HG03558 (cell line): Measurements from ENCODE around the gene YIPF4.
"Not testable (repeated sequence)": the region's sequence is repeated elsewhere in the genome, so short reads cannot be mapped to it uniquely, and the experiment has no call there.

Experiments
- ATAC-seq: cut with Tn5 transposase; IDR thresholded peaks from one replicate; pipeline ENCODE4 v1.9.1; 2021; ENCODE audit warnings: moderate number of reproducible peaks; ENCODE audit not compliant: unreplicated experiment; ENCODE audit errors: extremely low read depth

The YIPF4 gene

DNA sequence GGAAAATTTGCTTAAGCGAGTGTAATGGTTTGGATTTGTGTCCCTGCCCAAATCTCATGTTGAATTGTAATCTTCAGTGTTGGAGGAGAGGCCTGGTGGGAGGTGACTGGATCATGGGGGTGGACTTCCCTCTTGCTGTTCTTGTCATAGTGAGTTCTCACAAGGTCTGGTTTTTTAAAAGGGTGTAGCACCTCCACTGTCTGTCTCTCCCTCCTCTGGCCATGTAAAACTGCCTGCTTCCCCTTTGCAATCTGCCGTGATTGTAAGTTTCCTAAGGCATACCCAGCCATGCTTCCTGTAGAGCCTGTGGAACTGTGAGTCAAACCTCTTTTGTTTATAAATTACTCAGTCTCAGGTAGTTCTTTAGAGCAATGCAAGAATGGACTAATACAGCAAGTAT, 6.6 kb downstream of the YIPF4 start:
- no peak for ATAC-seq

DNA sequence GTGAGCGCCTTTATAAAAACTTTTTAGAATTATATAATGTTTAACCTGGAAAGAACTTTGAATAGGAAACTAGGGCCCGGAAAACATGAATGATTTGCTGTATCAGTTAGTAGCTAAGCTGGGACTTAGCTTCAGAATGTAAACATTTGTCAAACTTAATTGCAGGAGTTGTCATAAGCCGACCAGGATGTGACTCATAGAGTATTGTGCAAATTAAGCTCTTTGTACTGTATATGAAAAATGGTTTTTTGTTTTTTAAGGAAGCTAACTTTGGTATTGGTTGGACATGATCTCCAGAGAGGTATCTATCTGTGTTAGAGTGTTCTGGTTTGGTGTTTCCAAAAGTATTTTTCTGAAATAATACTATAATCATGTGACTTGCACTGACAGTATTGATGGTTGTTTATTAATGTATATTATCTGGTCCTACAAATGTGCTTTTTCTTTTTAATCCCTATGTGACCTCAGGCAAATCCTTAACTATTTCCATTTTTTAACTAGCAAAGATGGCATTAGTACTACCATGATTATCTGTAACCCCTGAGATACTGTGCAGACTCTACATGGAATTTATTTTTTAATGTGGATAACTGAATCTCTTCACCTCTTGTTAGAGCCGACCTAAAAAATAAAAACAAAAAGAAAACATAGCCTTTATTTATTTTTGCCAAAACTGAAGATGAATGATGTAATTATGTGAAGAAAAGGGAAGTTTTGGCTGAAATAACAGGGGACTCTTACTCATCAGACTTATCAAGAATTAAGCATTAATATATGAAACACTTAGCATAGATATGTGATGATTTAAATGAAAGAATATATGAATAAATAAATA, 11.7 kb downstream of the YIPF4 start:
- ATAC-seq = no peak

DNA sequence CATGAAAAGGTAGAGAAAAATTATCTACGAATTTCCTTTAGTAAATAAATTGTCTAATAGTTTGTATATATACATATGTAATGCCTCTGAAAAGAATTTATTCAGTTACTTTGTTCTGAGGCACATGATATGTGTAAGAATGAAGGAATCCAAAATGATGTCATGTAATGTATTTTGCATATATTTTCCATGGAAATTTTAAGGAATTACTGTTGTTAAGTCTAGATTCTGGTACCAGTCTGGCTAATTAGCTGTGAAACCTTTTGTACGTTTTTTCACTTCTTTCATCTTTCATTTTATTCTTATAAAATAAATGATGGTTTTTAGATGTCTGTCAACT, 12.3 kb downstream of the YIPF4 start:
- no peak for ATAC-seq

DNA sequence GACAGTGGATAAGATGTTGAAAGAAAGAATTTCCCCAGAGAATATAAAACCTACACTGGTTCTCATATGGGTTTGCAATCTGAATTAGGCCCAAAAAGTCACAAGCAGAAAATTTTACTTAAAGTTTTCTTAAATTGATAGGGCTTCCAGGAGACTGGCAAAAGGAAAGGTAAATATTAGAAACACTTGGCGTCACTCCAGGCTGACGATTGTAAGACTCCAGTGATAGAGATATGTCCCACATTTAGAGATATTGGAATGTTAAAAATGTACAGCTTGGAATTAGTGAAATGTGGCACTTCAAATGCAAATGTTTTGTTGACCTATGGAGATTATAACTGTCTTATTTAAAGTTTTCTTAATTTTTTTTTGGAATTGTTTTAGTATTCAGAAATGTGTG, 14.0 kb downstream of the YIPF4 start:
- no peak for ATAC-seq

DNA sequence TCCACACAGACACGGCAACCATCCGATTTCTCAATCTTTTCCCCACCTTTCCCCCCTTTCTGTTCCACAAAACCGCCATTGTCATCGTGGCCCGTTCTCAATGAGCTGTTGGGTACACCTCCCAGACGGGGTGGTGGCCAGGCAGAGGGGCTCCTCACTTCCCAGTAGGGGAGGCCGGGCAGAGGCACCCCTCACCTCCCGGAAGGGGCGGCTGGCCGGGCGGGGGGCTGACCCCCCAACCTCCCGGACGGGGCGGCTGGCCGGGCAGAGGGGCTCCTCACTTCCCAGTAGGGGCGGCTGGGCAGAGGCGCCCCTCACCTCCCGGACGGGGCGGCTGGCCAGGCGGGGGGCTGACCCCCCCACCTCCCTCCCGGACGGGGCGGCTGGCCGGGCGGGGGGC, 15.8 kb downstream of the YIPF4 start:
- ATAC-seq = not testable (repeated sequence)

DNA sequence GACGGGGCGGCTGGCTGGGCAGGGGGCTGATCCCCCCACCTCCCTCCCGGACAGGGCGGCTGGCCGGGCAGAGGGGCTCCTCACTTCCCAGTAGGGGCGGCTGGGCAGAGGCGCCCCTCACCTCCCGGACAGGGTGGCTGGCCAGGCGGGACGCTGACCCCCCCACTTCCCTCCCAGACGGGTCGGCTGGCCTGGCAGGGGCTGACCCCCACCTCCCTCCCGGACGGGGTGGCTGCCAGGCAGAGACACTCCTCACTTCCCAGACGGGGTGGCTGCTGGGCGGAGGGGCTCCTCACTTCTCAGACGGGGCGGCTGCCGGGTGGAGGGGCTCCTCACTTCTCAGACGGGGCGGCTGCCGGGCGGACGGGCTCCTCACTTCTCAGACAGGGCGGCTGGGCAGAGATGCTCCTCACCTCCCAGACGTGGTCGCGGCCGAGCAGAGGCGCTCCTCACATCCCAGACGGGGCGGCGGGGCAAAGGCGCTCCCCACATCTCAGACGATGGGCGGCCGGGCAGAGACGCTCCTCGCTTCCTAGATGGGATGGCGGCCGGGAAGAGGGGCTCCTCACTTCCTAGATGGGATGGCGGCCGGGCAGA, 16.4 kb downstream of the YIPF4 start:
- not testable (repeated sequence) for ATAC-seq

DNA sequence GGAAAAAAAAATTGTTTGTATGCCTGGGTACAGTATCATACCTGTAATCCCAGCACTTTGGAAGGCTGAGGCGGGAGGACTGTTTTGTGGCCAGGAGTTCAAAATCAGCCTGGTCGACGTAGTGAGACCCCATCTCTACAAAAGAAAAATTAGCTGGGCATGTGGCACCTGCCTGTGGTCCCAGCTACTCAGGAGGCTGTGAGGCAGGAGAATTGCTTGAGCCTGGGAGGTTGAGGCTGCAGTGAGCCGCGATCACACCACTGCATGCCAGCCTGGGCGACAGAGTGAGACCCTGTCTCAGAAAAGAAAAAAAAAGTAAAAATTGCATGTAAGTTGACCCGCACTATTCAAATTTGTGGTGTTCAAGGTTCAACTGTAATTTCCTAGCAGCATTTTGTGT, 32.9 kb downstream of the YIPF4 start:
- ATAC-seq = no peak

DNA sequence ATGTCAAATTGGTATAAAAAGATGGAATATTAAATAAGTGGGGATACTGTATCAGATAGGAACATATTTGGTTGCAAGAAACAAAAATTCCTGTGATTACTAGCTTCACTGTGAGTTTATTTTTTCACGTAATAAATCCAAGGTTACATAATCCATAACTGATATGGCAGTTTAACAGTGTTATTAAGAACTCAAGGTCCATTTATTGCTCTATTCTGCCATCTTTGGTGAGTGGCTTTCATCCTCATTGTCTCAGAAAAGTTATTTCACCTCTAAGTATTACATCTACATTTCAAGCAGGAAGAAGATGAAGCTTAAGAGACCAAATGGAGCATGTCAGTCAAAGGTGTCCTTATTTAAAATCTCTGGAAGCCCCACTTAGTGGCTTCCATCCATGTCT, 37.2 kb downstream of the YIPF4 start:
- no peak for ATAC-seq

DNA sequence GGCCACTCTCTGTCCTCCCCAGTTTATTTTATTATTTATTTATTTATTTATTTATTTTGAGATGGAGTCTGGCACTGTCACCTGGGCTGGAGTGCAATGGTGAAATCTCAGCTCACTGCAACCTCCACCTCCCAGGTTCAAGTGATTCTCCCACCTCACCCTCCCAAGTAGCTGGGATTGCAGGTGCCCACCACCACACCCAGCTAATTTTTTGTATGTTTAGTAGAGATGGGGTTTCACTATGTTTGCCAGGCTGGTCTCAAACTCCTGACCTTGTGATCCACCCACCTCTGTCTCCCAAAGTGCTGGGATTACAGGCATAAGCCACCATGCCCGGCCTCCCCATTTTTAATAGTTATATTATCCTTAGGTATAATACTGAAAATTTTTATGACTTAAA, 51.0 kb downstream of the YIPF4 start:
- ATAC-seq = not testable (repeated sequence)

DNA sequence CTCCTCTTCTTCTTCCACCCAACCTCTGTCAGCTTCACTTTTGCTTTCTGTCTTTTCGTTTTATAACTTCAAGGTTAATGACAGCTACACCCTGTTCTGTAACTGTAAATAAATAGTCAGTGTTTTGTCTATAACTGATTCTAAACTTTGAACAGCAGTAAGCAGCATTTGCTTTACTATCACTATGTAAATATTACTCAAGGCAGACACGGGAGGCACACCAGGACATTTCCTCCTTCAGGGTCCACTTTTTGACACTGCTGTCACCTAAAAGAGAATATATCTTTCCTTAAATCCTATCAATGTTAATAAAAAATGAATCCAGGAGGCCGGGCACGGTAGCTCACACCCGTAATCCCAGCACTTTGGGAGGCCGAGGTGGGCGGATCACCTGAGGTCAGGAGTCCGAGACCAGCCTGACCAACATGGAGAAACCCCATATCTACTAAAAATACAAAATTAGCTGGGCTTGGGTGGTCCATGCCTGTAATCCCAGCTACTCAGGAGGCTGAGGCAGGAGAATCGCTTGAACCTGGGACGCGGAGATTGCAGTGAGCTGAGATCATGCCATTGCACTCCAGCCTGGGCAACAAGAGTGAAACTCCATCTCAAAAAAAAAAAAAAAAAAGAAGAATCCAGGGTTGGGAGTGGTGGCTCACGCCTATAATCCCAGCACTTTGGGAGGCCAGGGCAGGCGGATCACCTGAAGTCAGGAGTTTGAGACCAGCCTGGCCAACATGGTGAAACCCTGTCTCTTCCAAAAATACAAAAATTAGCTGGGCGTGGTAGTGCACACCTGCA, 51.7 kb downstream of the YIPF4 start:
- ATAC-seq = not testable (repeated sequence)

DNA sequence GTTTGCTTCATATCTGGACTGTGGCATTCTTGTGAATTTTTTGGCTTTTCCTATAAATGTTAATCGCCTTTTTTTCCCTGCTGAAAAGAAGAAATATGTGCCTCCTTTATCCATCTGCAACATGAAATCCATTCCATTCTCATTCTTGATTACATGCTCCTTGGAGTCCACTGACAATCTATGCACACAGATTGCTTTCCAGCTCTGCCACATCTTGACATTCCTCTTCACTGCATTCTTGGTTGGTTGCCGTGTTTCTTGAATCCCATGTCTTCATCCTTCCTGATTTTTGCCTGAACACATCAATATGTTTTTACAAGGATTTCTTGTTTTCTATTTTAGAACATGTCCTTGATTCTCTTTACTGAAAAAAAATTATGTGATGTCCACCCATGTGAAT, 52.4 kb downstream of the YIPF4 start:
- no peak for ATAC-seq

DNA sequence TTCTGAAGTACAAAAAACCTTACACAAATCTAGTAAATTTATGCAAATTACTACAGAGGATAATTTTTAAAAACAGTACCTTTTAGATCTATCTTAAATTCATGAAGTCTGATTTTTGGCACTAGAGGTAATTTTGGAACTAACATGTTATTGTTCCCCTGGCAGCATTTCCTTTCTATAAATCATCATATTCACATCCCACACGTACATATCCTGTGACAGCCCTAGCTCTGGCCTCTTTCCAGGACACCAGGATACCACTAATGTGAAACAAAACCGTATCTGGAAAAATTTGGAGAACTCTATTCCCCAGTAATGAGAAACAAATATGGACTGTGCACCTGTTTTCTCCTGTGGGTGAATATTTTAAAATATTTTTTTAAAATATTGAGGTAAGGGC, 65.1 kb downstream of the YIPF4 start:
- ATAC-seq = no peak

DNA sequence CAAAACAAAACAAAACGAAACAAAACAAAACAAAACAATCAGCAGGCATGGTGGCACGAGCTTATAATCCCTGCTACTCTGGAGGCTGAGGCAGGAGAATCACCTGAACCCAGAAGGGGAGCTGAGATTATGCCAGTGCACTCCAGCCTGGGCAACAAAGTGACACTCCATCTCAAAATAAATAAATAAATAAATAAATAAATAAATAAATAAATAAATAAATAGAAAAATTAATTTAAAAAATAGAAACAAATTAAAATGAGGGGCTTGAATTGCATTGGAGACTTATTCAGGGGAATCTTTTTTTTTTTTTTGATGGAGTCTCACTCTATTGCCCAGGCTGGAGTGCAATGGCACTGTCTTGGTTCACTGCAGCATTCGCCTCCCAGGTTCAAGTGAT, 73.1 kb downstream of the YIPF4 start:
- ATAC-seq = not testable (repeated sequence)

DNA sequence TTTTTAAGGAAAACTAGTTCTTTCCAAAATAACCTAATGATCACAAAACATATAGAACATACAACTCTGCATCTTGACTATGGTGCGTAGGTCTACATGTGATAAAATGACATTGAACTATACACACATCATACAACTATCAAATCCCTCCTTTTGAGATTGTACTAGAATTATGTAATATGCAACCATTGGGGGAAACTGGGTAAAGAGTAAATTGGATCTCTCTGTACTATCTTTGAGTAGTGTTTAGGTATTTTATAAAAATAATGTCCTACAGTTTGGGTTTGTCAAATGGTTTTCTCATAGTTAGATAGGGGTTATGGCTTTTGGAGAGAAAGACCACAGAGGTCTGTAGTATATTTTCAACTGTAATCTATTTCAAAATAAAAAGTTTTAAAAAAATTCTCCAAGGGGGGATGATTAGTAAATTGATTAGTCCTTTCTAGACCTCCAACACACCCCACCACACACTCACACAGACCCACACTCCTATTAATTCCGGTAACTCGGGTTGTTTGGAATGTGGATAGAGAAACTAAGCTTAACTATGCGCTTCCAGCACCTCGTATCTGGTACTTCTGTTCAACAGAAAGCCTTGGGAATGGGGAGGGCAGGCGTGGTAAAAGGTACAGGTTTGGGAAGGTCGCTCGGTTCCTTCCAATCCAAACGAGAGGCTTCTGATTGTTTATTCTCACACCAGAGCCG, 78.4 kb downstream of the YIPF4 start:
- no peak for ATAC-seq

DNA sequence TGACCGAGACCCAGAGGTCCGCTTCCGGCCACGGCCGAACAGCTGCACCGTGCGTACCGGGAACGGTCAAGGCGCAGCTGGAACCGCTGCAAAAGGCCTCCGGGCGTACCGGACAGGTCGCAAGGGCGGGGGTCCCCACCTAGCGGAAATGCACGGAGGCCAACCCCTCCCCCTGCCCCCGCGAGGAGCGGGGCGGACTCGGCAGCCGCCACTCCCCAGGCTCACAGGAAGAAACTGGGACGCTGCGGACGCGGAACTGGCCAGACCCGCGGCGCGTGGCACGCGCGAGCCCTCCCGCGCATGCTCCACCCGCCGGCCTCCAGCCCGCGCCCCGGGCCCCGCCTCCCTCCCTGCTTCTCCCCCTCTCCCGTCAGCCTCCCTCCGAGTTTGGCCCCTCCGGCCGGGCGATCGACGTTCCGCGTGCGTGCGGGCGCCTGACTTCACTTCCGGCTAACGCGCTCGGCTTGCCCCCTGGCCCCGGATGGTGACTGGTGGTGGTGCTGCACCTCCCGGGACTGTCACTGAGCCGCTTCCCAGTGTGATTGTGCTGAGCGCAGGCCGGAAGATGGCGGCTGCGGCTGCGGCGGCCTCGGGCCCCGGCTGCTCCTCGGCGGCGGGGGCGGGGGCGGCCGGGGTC, 79.1 kb downstream of the YIPF4 start, which contains the start of gene BIRC6:
TSS of gene BIRC6 (plus strand) at position 343 of the 637 bp plus-strand sequence. CDS start at position 482, 139 bp downstream.
- peak; percentile 76 for ATAC-seq

DNA sequence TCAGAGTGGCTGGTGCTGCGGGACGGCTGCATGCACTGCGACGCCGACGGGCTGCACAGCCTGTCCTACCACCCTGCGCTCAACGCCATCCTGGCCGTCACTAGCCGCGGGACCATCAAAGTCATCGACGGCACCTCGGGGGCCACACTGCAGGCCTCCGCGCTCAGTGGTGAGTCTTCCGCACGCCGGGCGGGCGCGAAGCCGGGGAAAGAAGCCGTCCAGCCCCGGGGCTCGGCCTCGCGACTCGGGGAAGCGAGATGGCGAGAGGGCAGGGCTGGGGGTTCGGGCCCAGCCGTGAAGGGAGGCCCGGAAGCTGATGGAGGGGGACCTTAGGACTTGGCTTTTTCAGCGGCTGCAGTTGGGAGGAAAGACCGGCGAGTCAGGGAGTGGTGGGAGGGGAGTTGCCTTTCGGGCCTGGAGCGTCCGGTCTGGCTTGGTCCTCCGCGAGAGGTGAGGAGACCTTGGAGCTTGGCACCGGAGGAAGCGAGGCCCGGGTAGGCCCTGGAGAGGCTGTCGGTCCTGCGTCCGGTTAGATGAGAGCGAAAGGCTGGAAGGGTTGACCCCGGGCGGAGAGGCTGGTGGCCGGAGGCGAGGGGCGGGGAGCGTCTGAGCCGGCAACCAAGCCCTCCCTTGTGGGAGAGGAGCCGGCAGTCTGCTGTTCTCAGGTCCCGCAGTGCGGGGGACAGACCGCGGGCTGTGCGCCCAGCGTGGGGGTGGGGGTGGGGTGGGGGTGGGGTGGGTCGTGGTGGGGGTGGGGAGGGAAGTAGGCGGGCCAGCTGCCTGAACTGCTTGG, 79.8 kb downstream of the YIPF4 start:
- no peak for ATAC-seq

DNA sequence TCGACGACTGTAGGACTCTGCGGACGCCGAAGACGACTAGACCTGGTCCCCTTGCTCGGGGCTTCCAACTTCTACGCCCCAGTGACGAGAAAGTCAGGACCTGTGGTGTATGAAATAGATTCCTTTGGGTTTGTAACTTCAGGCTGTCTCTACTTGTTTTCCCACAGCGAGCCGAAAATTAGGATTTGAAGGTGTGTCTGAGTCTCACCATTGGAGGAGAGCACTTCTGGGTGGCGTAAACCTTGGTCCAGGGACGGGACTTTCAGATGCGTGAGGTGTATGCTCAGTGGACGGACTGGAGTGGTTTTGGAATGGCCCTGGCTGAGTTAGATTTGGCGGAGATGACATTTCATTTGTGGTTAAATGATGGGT, 80.4 kb downstream of the YIPF4 start:
- ATAC-seq = no peak

DNA sequence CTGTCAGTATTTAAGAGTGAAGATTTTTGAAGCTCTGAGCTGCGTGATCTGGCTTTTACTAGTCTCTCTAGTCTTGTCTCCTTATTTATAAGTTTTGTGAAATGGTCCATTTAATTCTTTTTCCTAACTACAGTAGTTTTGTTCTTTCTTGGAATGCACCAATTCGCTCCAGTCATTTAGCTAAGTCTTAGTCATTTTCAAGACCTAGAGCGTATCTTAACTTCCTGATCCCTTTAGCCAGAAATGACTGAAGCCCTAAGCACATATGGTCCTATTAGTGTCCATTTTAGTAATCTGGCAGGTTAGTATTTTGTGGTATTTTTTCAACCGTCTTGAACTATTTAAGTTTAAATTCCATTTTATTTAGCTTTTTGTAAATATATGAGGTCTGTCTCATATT, 82.7 kb downstream of the YIPF4 start:
- ATAC-seq = no peak

DNA sequence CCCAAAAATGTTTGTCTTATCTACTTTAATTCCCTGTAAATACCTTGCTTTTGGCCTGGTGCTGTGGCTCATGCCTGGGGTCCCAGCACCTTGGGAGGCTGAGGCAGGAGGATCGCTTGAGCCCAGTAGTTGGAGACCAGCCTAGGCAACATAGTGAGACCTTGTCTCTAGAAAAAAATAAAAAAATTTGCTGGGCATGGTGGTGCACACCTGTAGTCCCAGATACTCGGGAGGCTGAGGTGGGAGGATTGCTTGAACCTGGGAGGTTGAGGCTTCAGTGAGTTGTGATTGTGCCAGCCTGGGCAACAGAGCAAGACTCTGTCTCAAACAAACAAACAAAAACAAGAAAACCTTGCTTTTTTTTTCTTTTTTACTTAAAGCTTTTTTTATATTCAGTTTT, 85.3 kb downstream of the YIPF4 start:
- not testable (repeated sequence) for ATAC-seq
